ENCODE measurements around the gene CETP. TPM values are rescaled to one million over a fixed set of nuclear protein-coding genes. Genes with fewer than 3 reads are reported as not detected.

CETP gene
- total RNA-seq, 6 experiments from 2014 or later: 0.62 to 11.8 (median 4.7) TPM

DNA sequence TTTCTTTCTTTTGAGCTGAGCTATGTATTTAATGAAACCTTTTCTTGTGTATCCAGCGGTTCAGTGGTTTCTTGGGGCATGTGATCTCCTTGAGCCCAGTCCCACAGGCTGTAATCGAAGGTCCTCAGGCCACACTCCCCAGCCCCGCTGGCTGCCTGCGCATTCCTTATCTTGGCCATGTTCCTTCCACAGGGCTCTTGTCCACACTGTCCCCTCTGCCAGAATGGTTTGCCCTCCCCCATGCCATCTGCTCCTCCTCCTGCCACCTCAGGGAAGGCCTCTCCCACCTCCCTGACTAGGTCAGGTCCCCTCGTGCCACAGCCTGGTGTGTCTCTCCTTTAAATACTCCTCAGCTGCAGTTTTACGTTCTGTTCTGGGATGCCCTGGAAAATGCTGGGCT, 15.5 kb downstream of the CETP start:
- Histone ChIP-seq H3K36me3 (no peaks in the 10 kb centered on the region), H3K27ac (no peak overlapping the region), H3K4me1 (peaks cover 0 to 14% (median 6%) of the 10 kb centered on the region in 4 donors), H3K4me3 (no peak overlapping the region), H3K27me3 (no peaks in the 10 kb centered on the region), H3K9me3 (no peaks in the 10 kb centered on the region)
- DNase-seq (no peak), ATAC-seq (no peak)
- TF ChIP-seq POLR2A (IDR thresholded peaks at IDR 0.05): no peak
- TF ChIP-seq, protein P1, sequence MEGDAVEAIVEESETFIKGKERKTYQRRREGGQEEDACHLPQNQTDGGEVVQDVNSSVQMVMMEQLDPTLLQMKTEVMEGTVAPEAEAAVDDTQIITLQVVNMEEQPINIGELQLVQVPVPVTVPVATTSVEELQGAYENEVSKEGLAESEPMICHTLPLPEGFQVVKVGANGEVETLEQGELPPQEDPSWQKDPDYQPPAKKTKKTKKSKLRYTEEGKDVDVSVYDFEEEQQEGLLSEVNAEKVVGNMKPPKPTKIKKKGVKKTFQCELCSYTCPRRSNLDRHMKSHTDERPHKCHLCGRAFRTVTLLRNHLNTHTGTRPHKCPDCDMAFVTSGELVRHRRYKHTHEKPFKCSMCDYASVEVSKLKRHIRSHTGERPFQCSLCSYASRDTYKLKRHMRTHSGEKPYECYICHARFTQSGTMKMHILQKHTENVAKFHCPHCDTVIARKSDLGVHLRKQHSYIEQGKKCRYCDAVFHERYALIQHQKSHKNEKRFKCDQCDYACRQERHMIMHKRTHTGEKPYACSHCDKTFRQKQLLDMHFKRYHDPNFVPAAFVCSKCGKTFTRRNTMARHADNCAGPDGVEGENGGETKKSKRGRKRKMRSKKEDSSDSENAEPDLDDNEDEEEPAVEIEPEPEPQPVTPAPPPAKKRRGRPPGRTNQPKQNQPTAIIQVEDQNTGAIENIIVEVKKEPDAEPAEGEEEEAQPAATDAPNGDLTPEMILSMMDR (IDR thresholded peaks at IDR 0.05): no peak
- intact Hi-C loops (cut with DNase I): no loop called here
- WGBS (ENCODE audit: insufficient coverage, low coverage, low lambda C conversion rate, missing lambda C conversion rate): 84% methylated on average over 6 of the region's 6 CpGs

DNA sequence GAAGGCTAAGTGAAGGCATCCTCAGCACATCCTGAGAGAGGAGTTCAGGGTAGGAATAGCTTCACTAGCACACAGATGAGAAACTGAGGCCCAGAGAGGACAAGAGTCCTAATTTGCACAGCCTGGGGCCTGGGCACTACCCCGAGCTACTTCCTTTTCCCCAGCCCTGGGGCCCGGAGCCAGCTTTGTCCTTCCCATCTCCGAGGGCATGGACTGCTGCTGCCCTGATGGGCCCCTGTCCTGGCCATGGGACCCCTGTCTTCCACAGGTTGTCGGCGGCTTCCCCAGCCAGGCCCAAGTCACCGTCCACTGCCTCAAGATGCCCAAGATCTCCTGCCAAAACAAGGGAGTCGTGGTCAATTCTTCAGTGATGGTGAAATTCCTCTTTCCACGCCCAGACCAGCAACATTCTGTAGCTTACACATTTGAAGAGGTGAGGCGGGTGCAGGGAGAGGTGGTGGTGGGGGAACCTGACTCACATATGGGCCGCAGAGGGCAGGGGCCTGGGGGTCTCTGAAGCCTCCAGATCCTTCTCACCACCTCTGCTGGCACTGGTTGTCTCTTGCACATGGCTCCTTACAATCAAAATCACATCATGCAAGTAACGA, 16.2 kb downstream of the CETP start:
- ATAC-seq (no peak), DNase-seq (no peak)
- TF ChIP-seq, protein P1 (IDR thresholded peaks at IDR 0.05): no peak
- no peak for TF ChIP-seq POLR2A (IDR thresholded peaks at IDR 0.05)
- Histone ChIP-seq H3K27me3 (no peaks in the 10 kb centered on the region), H3K4me3 (no peak overlapping the region), H3K4me1 (peaks cover 0 to 14% (median 6%) of the 10 kb centered on the region in 4 donors), H3K9me3 (no peaks in the 10 kb centered on the region), H3K27ac (no peak overlapping the region), H3K36me3 (no peaks in the 10 kb centered on the region)
- 87% methylated on average over 9 of the region's 11 CpGs for WGBS (ENCODE audit: insufficient coverage, low coverage, low lambda C conversion rate, missing lambda C conversion rate)
- intact Hi-C loops (cut with DNase I): no loop called here

DNA sequence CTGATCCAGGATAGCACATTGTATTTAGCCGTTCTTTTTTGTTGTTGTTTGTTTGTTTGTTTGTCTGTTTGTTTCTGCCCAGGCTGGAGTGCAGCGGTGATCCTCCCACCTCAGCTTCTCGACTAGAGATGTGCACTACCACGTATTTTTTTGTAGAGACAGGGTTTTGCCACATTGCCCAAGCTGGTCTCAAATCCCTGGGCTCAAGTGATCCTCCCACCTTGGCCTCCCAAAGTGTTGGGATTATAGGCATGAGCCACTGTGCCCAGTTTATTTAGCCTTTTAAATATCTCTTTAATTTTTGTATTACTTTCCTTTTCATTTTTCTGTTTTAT, 18.4 kb downstream of the CETP start:
- ATAC-seq (peak in 1 of 4 donors; percentile 16), DNase-seq (no peak)
- WGBS (ENCODE audit: insufficient coverage, low coverage, low lambda C conversion rate, missing lambda C conversion rate): 57% methylated on average over 4 of the region's 4 CpGs
- Histone ChIP-seq H3K27me3 (no peaks in the 10 kb centered on the region), H3K27ac (peak overlapping the region in 2 of 3 donors; percentile 58 to 72), H3K36me3 (no peaks in the 10 kb centered on the region), H3K4me1 (peaks cover 0 to 14% (median 6%) of the 10 kb centered on the region in 4 donors), H3K4me3 (no peak overlapping the region), H3K9me3 (no peaks in the 10 kb centered on the region)
- TF ChIP-seq, protein P1 (IDR thresholded peaks at IDR 0.05): no peak
- TF ChIP-seq POLR2A (IDR thresholded peaks at IDR 0.05): no peak
- intact Hi-C loops (cut with DNase I): no loop called here

DNA sequence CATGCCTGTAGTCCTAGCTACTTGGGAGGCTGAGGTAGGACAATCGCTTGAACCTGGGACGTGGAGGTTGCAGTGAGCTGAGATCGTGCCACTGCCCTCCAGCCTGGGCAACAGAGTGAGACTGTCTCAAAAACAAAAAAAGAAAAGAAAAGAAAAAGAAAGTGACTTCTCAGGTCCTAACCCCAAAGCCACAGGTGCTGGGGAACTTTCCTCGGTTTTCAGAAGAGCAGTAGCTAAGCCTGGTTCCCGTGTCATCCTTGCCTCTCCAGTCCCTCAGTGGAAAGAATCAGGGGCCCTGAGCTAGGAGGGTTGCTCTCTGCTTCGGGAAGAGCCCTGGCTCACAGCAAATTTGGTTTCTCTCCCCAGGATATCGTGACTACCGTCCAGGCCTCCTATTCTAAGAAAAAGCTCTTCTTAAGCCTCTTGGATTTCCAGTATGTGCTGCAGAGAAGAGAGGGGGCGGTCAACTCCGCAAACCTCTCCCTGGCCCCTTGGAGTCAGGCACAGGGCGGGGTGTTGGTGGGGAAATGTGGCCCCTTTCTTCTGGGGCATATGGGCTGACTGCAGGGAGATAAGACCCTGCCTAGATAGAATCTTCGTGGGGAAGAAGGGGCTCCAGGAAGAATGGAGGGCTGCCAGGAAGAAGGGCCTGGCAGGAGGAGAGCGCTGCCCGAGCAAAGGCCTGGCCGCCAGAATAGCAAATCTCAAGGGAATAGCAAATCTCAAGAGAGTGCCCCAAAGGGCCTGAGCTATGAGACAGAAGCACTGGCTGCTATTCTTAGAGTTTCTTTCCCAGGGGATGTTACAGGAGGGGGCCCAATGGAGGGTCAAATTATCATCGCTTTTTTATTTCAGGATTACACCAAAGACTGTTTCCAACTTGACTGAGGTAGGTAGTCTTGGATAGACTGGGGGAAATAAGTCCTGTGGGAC, 19.3 kb downstream of the CETP start:
- Histone ChIP-seq H3K27me3 (no peaks in the 10 kb centered on the region), H3K36me3 (no peaks in the 10 kb centered on the region), H3K9me3 (no peaks in the 10 kb centered on the region), H3K27ac (no peak overlapping the region), H3K4me1 (peaks cover 0 to 14% (median 6%) of the 10 kb centered on the region in 4 donors), H3K4me3 (no peak overlapping the region)
- ATAC-seq: no peak
- 86% methylated on average over 10 of the region's 16 CpGs for WGBS (ENCODE audit: insufficient coverage, low coverage, low lambda C conversion rate, missing lambda C conversion rate)
- no peak for DNase-seq
- TF ChIP-seq, protein P1 (IDR thresholded peaks at IDR 0.05): no peak
- no peak for TF ChIP-seq POLR2A (IDR thresholded peaks at IDR 0.05)
- intact Hi-C loops (cut with DNase I): no loop called here

Data from right lobe of liver (tissue), 6 donors.